Spleen (tissue), 7 donors: Measurements from ENCODE around the gene AEBP1.

Experiments used
- CTCF ChIP-seq, 11 experiments: fragments of 200-600 bp in 7 of 11; fragments of 450-650 bp in 4 of 11; sonication (generic) in 4 of 11; IDR thresholded peaks in 8 of 11; conservative IDR thresholded peaks in 3 of 11; 1 replicate in 7 of 11; 2 replicates in 4 of 11; pipeline versions ENCODE4 v1.4.0 to v1.8.0; 2016 to 2021; ENCODE audit warnings: antibody characterized with exemption in 11 of 11, inconsistent platforms in 4 of 11, mild to moderate bottlenecking in 1 of 11
- POLR2A ChIP-seq, 3 donors: fragments of 450-650 bp; IDR thresholded peaks; one replicate each; pipeline ENCODE4 v1.5.1; 2017; ENCODE audit warnings: antibody characterized with exemption in 3 of 3, mild to moderate bottlenecking in 1 of 3
- POLR2AphosphoS5 ChIP-seq, 3 donors: sonication (generic); formaldehyde crosslinking; IDR thresholded peaks; one replicate each; pipeline ENCODE4 v1.5.1; 2017; ENCODE audit warnings: antibody characterized with exemption in 3 of 3
- donor health status: DM: no; HTN: no; CAD: no; lungs with moderate emphysema.
- donor health status: DM: no; HTN: no; CAD: no.
- donor health status: DM: no; HTN: no; CAD: no.

- TF ChIP-seq CTCF (IDR thresholded peaks at IDR 0.05 in 8 of 11, conservative IDR thresholded peaks at IDR 0.05 in 3 of 11) (peak in 5 of 11 experiments; percentile 6 to 47 (median 11)), POLR2A (IDR thresholded peaks at IDR 0.05) (peak in 1 of 3 donors; percentile 29), POLR2AphosphoS5 (IDR thresholded peaks at IDR 0.05) (peak; percentile 72 to 90 (median 85))
Observed at GRCh38 chr7:44123190-44124003, 19.3 kb downstream of the AEBP1 start, which contains the start of gene POLD2.
